Activated CD8-positive, alpha-beta memory T cell treated with anti-CD3 and anti-CD28 coated beads, Interleukin-2, amount 10 ng/mL, durations not matched to agents 7 days and 5 days (primary cell): ENCODE data around the gene PACRG. TPM values are rescaled to one million over a fixed set of nuclear protein-coding genes. Genes with fewer than 3 reads are reported as not detected.

ENCODE experiments used
- ATAC-seq: fragments of 150-1000 bp; cut with Tn5 transposase; one replicate; pipeline ENCODE4 v1.10.0; 2021; ENCODE audit warnings: moderate library complexity
- CTCF ChIA-PET: fragments of 350-600 bp; sonication (Branson Sonifier 250); formaldehyde crosslinking; loops from one replicate; lab custom pipeline; 2021; ENCODE audit warnings: antibody characterized with exemption; lab: Charles Lee
- DNase-seq: peaks from one replicate; pipeline ENCODE4 v3.0.0-alpha.2; 2020
- H3K27ac Mint-ChIP-seq: one replicate; pipeline ENCODE4 v1.8.0; 2021; ENCODE audit warnings: mild to moderate bottlenecking, mixed read lengths
- H3K27me3 Mint-ChIP-seq: one replicate; pipeline ENCODE4 v1.8.0; 2021; ENCODE audit warnings: mixed read lengths
- H3K36me3 Mint-ChIP-seq: one replicate; pipeline ENCODE4 v1.8.0; 2021; ENCODE audit warnings: mild to moderate bottlenecking, mixed read lengths
- H3K4me1 Mint-ChIP-seq: one replicate; pipeline ENCODE4 v1.8.0; 2021; ENCODE audit warnings: mixed read lengths
- H3K4me3 Mint-ChIP-seq: one replicate; pipeline ENCODE4 v1.8.0; 2021; ENCODE audit warnings: mild to moderate bottlenecking, moderate library complexity, mixed read lengths
- H3K9me3 Mint-ChIP-seq: one replicate; pipeline ENCODE4 v1.8.0; 2022; ENCODE audit warnings: low read depth, mixed read lengths
- total RNA-seq, 2 experiments: library from RNA; stranded (reverse); gene quantifications; one replicate each; pipeline ENCODE4 v1.2.3, GENCODE V29; 2021

Gene PACRG
- total RNA-seq, 2 experiments from 2014 or later: not detected

GRCh38 chr6:162913206-162913605 is 185.4 kb downstream of the PACRG start:
- H3K27ac Mint-ChIP-seq: no peak overlapping the region
- DNase-seq (no peak), ATAC-seq (no peak)
- H3K27me3 Mint-ChIP-seq: no peaks in the 10 kb centered on the region
- H3K36me3 Mint-ChIP-seq: no peaks in the 10 kb centered on the region
- no peaks in the 10 kb centered on the region for H3K4me1 Mint-ChIP-seq
- H3K9me3 Mint-ChIP-seq: no peaks in the 10 kb centered on the region
- H3K4me3 Mint-ChIP-seq: no peak overlapping the region
- CTCF ChIA-PET: interaction anchor here (1.2 kb wide), 1 partner anchor 8 kb away, joined by 3 read pairs; no protein-coding TSS in a partner anchor

GRCh38 chr6:162917506-162917905 is 189.7 kb downstream of the PACRG start:
- peaks cover 5% of the 10 kb centered on the region for H3K9me3 Mint-ChIP-seq
- H3K27ac Mint-ChIP-seq: no peak overlapping the region
- ATAC-seq (no peak), DNase-seq (no peak)
- no peak overlapping the region for H3K4me3 Mint-ChIP-seq
- H3K36me3 Mint-ChIP-seq: no peaks in the 10 kb centered on the region
- CTCF ChIA-PET: no interaction called here
- no peaks in the 10 kb centered on the region for H3K27me3 Mint-ChIP-seq
- no peaks in the 10 kb centered on the region for H3K4me1 Mint-ChIP-seq

GRCh38 chr6:162921062-162921461 is 193.3 kb downstream of the PACRG start:
- CTCF ChIA-PET: no interaction called here
- DNase-seq (no peak), ATAC-seq (no peak)
- Mint-ChIP-seq H3K36me3 (no peaks in the 10 kb centered on the region), H3K9me3 (peaks cover 8% of the 10 kb centered on the region), H3K4me3 (no peak overlapping the region), H3K27me3 (no peaks in the 10 kb centered on the region), H3K4me1 (no peaks in the 10 kb centered on the region), H3K27ac (no peak overlapping the region)

- Mint-ChIP-seq H3K27ac (no peak overlapping the region), H3K27me3 (no peaks in the 10 kb centered on the region), H3K36me3 (no peaks in the 10 kb centered on the region), H3K9me3 (peaks cover 8% of the 10 kb centered on the region), H3K4me1 (no peaks in the 10 kb centered on the region), H3K4me3 (no peak overlapping the region)
- CTCF ChIA-PET: no interaction called here
- no peak for DNase-seq
- ATAC-seq: no peak
Measured at GRCh38 chr6:162921510-162922040, 193.8 kb downstream of the PACRG start.

- DNase-seq (no peak), ATAC-seq (no peak)
- H3K4me3 Mint-ChIP-seq: no peak overlapping the region
- no peaks in the 10 kb centered on the region for H3K4me1 Mint-ChIP-seq
- CTCF ChIA-PET: no interaction called here
- H3K9me3 Mint-ChIP-seq: peaks cover 11% of the 10 kb centered on the region
- no peaks in the 10 kb centered on the region for H3K27me3 Mint-ChIP-seq
- no peaks in the 10 kb centered on the region for H3K36me3 Mint-ChIP-seq
- no peak overlapping the region for H3K27ac Mint-ChIP-seq
Measured at GRCh38 chr6:162922563-162923166, 194.9 kb downstream of the PACRG start.

- CTCF ChIA-PET: no interaction called here
- ATAC-seq (no peak), DNase-seq (no peak)
- no peaks in the 10 kb centered on the region for H3K36me3 Mint-ChIP-seq
- no peak overlapping the region for H3K27ac Mint-ChIP-seq
- H3K27me3 Mint-ChIP-seq: no peaks in the 10 kb centered on the region
- peaks cover 20% of the 10 kb centered on the region for H3K9me3 Mint-ChIP-seq
- H3K4me3 Mint-ChIP-seq: no peak overlapping the region
- H3K4me1 Mint-ChIP-seq: no peaks in the 10 kb centered on the region
Measured at GRCh38 chr6:162934844-162935243, 207.1 kb downstream of the PACRG start.

GRCh38 chr6:162940426-162940825 is 212.7 kb downstream of the PACRG start:
- Mint-ChIP-seq H3K4me3 (no peak overlapping the region), H3K36me3 (no peaks in the 10 kb centered on the region), H3K4me1 (no peaks in the 10 kb centered on the region), H3K27me3 (no peaks in the 10 kb centered on the region), H3K27ac (no peak overlapping the region), H3K9me3 (peaks cover 26% of the 10 kb centered on the region)
- CTCF ChIA-PET: no interaction called here
- ATAC-seq (no peak), DNase-seq (no peak)

- CTCF ChIA-PET: no interaction called here
- no peaks in the 10 kb centered on the region for H3K4me1 Mint-ChIP-seq
- ATAC-seq (no peak), DNase-seq (no peak)
- H3K9me3 Mint-ChIP-seq: peaks cover 22% of the 10 kb centered on the region
- H3K36me3 Mint-ChIP-seq: no peaks in the 10 kb centered on the region
- no peaks in the 10 kb centered on the region for H3K27me3 Mint-ChIP-seq
- no peak overlapping the region for H3K27ac Mint-ChIP-seq
- H3K4me3 Mint-ChIP-seq: no peak overlapping the region
Measured at GRCh38 chr6:162941128-162941527, 213.4 kb downstream of the PACRG start.

GRCh38 chr6:162942866-162943265 is 215.1 kb downstream of the PACRG start:
- Mint-ChIP-seq H3K4me3 (no peak overlapping the region), H3K4me1 (no peaks in the 10 kb centered on the region), H3K9me3 (peaks cover 21% of the 10 kb centered on the region), H3K36me3 (no peaks in the 10 kb centered on the region), H3K27ac (no peak overlapping the region), H3K27me3 (no peaks in the 10 kb centered on the region)
- CTCF ChIA-PET: no interaction called here
- ATAC-seq (no peak), DNase-seq (no peak)

- no peak for ATAC-seq
- no peaks in the 10 kb centered on the region for H3K27me3 Mint-ChIP-seq
- no peak overlapping the region for H3K4me3 Mint-ChIP-seq
- no peak overlapping the region for H3K27ac Mint-ChIP-seq
- H3K4me1 Mint-ChIP-seq: no peaks in the 10 kb centered on the region
- CTCF ChIA-PET: no interaction called here
- peaks cover 18% of the 10 kb centered on the region for H3K9me3 Mint-ChIP-seq
- no peak for DNase-seq
- no peaks in the 10 kb centered on the region for H3K36me3 Mint-ChIP-seq
Measured at GRCh38 chr6:162943369-162943768, 215.6 kb downstream of the PACRG start.

GRCh38 chr6:162951164-162951743 is 223.5 kb downstream of the PACRG start:
- H3K27ac Mint-ChIP-seq: no peak overlapping the region
- no peak for DNase-seq
- H3K4me3 Mint-ChIP-seq: no peak overlapping the region
- no peaks in the 10 kb centered on the region for H3K4me1 Mint-ChIP-seq
- peaks cover 2% of the 10 kb centered on the region for H3K9me3 Mint-ChIP-seq
- no peaks in the 10 kb centered on the region for H3K27me3 Mint-ChIP-seq
- ATAC-seq: no peak
- CTCF ChIA-PET: no interaction called here
- H3K36me3 Mint-ChIP-seq: no peaks in the 10 kb centered on the region

- CTCF ChIA-PET: no interaction called here
- no peak overlapping the region for H3K4me3 Mint-ChIP-seq
- DNase-seq (no peak), ATAC-seq (no peak)
- peaks cover 2% of the 10 kb centered on the region for H3K9me3 Mint-ChIP-seq
- no peaks in the 10 kb centered on the region for H3K4me1 Mint-ChIP-seq
- no peak overlapping the region for H3K27ac Mint-ChIP-seq
- H3K36me3 Mint-ChIP-seq: no peaks in the 10 kb centered on the region
- no peaks in the 10 kb centered on the region for H3K27me3 Mint-ChIP-seq
Measured at GRCh38 chr6:162952423-162952822, 224.6 kb downstream of the PACRG start.

- DNase-seq (no peak), ATAC-seq (no peak)
- Mint-ChIP-seq H3K27ac (no peak overlapping the region), H3K9me3 (peaks cover 5% of the 10 kb centered on the region), H3K36me3 (no peaks in the 10 kb centered on the region), H3K4me1 (no peaks in the 10 kb centered on the region), H3K4me3 (no peak overlapping the region), H3K27me3 (no peaks in the 10 kb centered on the region)
- CTCF ChIA-PET: no interaction called here
Measured at GRCh38 chr6:162957062-162957461, 229.3 kb downstream of the PACRG start.

GRCh38 chr6:162960679-162961457 is 233.1 kb downstream of the PACRG start:
- CTCF ChIA-PET: no interaction called here
- H3K36me3 Mint-ChIP-seq: no peaks in the 10 kb centered on the region
- H3K4me3 Mint-ChIP-seq: no peak overlapping the region
- no peaks in the 10 kb centered on the region for H3K4me1 Mint-ChIP-seq
- DNase-seq: no peak
- peaks cover 3% of the 10 kb centered on the region for H3K9me3 Mint-ChIP-seq
- no peak for ATAC-seq
- no peak overlapping the region for H3K27ac Mint-ChIP-seq
- H3K27me3 Mint-ChIP-seq: no peaks in the 10 kb centered on the region
